Fibroblast of the aortic adventitia (primary cell): Measurements from ENCODE around the gene TAS2R39. TPM values are rescaled to one million over a fixed set of nuclear protein-coding genes. Genes with fewer than 3 reads are reported as not detected.
"Not testable (repeated sequence)": the region's sequence is repeated elsewhere in the genome, so short reads cannot be mapped to it uniquely, and the experiment has no call there.

ENCODE experiments used
- DNase-seq: peaks from one replicate; pipeline ENCODE4 v3.0.0-alpha.2; 2010; ENCODE audit warnings: low read depth
- H3K4me3 ChIP-seq: 2 replicates; pipeline ENCODE4 v1.5.1; 2011; ENCODE audit warnings: low read depth, mild to moderate bottlenecking, control low read depth, low read length, moderate library complexity
- CTCF ChIP-seq: IDR thresholded peaks from 2 replicates; pipeline ENCODE4 v1.5.1; 2011; ENCODE audit warnings: mild to moderate bottlenecking, low read length, control low read depth, inconsistent platforms; ENCODE audit not compliant: insufficient read depth
- total RNA-seq: library from RNA; depleted of rRNA; stranded (reverse); fragments of >200 nt; gene quantifications from 2 replicates; pipeline ENCODE4 v1.2.3, GENCODE V29; 2012; ENCODE audit warnings: low replicate concordance

Gene TAS2R39
- total RNA-seq, 1 donor, result not detected

DNA sequence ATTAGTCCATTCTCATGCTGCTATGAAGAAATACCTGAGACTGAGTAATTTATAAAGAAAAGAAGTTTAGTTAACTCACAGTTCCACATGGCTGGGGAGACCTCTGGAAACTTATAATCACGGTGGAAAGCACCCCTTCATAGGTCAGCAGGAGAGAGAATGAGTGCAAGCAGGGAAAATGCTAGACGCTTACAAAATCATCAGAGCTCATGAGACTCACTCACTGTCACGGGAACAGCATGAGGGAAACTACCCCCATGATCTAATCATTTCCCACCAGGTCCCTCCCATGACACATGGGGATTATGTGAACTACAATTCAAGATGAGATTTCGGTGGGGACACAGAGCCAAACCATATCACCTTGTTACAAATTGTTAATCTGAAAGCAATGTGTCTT, 15.8 kb downstream of the TAS2R39 start:
- H3K4me3 ChIP-seq, result no peak overlapping the region

GRCh38 chr7:143202161-143202560, 18.9 kb downstream of the TAS2R39 start:
- no peak for TF ChIP-seq CTCF
- DNase-seq, result no peak
- H3K4me3 ChIP-seq, result no peak overlapping the region

More for the DNA sequence above, 15.8 kb downstream of the TAS2R39 start:
- DNase-seq, result no peak
- no peak for TF ChIP-seq CTCF

GRCh38 chr7:143203386-143203785, 20.2 kb downstream of the TAS2R39 start:
- no peak for DNase-seq
- no peak overlapping the region for H3K4me3 ChIP-seq
- TF ChIP-seq CTCF, result no peak

GRCh38 chr7:143205560-143206293, 22.5 kb downstream of the TAS2R39 start:
- no peak for DNase-seq
- TF ChIP-seq CTCF, result no peak
- H3K4me3 ChIP-seq, result no peak overlapping the region

GRCh38 chr7:143210541-143210940, 27.3 kb downstream of the TAS2R39 start:
- no peak overlapping the region for H3K4me3 ChIP-seq
- TF ChIP-seq CTCF, result no peak
- DNase-seq, result peak; percentile 39

GRCh38 chr7:143213478-143213877, 30.3 kb downstream of the TAS2R39 start:
- H3K4me3 ChIP-seq, DNase-seq: not testable (repeated sequence)

GRCh38 chr7:143214789-143215679, 31.8 kb downstream of the TAS2R39 start:
- H3K4me3 ChIP-seq, result no peak overlapping the region
- peak; percentile 99 for TF ChIP-seq CTCF
- peak; percentile 94 for DNase-seq
